Tibial artery (tissue), 4 donors: ENCODE results near the gene ADRA2A.

Experiments
- DNase-seq, 2 donors: peaks; one replicate each; pipeline ENCODE4 v3.0.0-alpha.2; 2019
- H3K27ac ChIP-seq, 2 donors: fragments of 200-600 bp; sonication (generic) in 1 of 2; 1 replicate in 1 of 2; 2 replicates in 1 of 2; pipeline ENCODE4 v1.5.1; 2018 to 2019; ENCODE audit warnings: mild to moderate bottlenecking in 1 of 2
- H3K27me3 ChIP-seq, 2 donors: fragments of 200-600 bp; sonication (generic) in 1 of 2; one replicate each; pipeline versions ENCODE4 v1.5.1 to v1.6.0; 2016 to 2019
- H3K36me3 ChIP-seq, 3 donors: fragments of 200-600 bp; sonication (generic) in 2 of 3; one replicate each; pipeline ENCODE4 v1.5.1; 2016 to 2019; ENCODE audit warnings: mild to moderate bottlenecking in 2 of 3
- H3K4me1 ChIP-seq, 4 donors: fragments of 200-600 bp; sonication (generic) in 2 of 4; 1 replicate in 3 of 4; 2 replicates in 1 of 4; pipeline ENCODE4 v1.5.1; 2016 to 2019
- H3K4me3 ChIP-seq, 2 donors: fragments of 200-600 bp; sonication (generic) in 1 of 2; 1 replicate in 1 of 2; 2 replicates in 1 of 2; pipeline ENCODE4 v1.5.1; 2018 to 2019; ENCODE audit warnings: mild to moderate bottlenecking in 2 of 2
- H3K9me3 ChIP-seq, 3 donors: fragments of 200-600 bp; sonication (generic) in 1 of 3; one replicate each; pipeline ENCODE4 v1.5.1; 2016 to 2019
- CTCF ChIP-seq, 2 experiments: fragments of 200-600 bp in 1 of 2; fragments of 450-650 bp in 1 of 2; IDR thresholded peaks; one replicate each; pipeline ENCODE4 v1.5.1; 2017 to 2019; ENCODE audit warnings: antibody characterized with exemption in 2 of 2, mild to moderate bottlenecking in 1 of 2, moderate library complexity in 1 of 2
- intact Hi-C: fragments of 100-400 bp; cut with DNase I; formaldehyde crosslinking; loops from one replicate; pipeline ENCODE4 v1.15.0; 2023; ENCODE audit warnings: low total_unique reads

Gene ADRA2A

DNA sequence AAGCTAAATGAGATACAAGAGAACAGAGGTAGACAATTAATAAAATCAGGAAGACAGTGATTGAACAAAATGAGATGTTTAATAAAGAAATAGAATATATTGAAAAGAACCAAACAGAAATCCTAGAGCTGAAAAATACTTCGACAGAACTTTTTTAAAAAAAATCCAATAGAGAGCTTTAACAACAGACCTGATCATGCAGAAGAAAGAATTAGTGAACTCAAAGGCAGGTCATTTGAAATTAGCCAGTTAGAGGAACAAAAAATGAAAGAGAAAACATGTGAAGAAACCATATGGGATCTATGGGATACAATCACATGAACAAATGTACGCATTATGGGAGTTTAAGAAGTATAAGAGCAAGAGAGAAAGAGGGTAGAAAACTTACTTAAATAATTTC lies 37.3 kb upstream of the ADRA2A start:
- DNase-seq: no peak
- H3K4me1 ChIP-seq: peaks cover 0 to 2% (median 0%) of the 10 kb centered on the region in 4 donors
- no peaks in the 10 kb centered on the region for H3K36me3 ChIP-seq
- H3K27ac ChIP-seq: no peak overlapping the region
- H3K9me3 ChIP-seq: peaks cover 9 to 34% (median 25%) of the 10 kb centered on the region in 3 donors
- intact Hi-C loops: no loop called here
- no peak overlapping the region for H3K4me3 ChIP-seq
- no peaks in the 10 kb centered on the region for H3K27me3 ChIP-seq
- no peak for TF ChIP-seq CTCF (IDR thresholded peaks at IDR 0.05)

DNA sequence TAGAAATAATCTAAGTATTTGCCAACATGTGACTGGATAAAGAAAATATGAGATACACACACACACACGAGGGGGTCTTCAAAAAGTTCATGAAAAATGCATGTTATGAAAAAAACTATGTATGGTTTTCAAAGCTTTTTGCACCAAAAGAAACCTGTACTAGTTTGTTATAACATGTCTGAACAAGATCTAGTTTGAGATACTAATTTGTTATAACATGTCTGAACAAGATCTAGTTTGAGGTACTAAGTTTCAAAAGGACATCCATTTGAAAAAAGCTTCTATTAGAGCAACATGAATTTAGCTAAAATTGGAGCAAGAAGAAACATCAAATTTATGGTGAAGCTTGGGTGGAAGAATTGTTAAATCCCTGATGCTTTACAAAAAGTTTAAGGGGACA lies 19.8 kb upstream of the ADRA2A start:
- Histone ChIP-seq H3K4me3 (no peak overlapping the region), H3K9me3 (peaks cover 0 to 16% (median 11%) of the 10 kb centered on the region in 3 donors)
- intact Hi-C loops: no loop called here

GRCh38 chr10:111063471-111063870 lies 13.4 kb upstream of the ADRA2A start:
- DNase-seq: no peak
- TF ChIP-seq CTCF (IDR thresholded peaks at IDR 0.05): no peak
- intact Hi-C loops: no loop called here
- Histone ChIP-seq H3K4me3 (no peak overlapping the region), H3K27ac (no peak overlapping the region), H3K36me3 (no peaks in the 10 kb centered on the region), H3K4me1 (no peaks in the 10 kb centered on the region), H3K9me3 (peaks cover 0 to 17% (median 7%) of the 10 kb centered on the region in 3 donors), H3K27me3 (peaks cover 0 to 13% of the 10 kb centered on the region in 2 donors)

More for the DNA sequence above, 19.8 kb upstream of the ADRA2A start:
- DNase-seq: no peak
- TF ChIP-seq CTCF (IDR thresholded peaks at IDR 0.05): no peak
- H3K27me3 ChIP-seq: peaks cover 0 to 13% of the 10 kb centered on the region in 2 donors
- H3K27ac ChIP-seq: no peak overlapping the region
- H3K36me3 ChIP-seq: no peaks in the 10 kb centered on the region
- H3K4me1 ChIP-seq: no peaks in the 10 kb centered on the region

DNA sequence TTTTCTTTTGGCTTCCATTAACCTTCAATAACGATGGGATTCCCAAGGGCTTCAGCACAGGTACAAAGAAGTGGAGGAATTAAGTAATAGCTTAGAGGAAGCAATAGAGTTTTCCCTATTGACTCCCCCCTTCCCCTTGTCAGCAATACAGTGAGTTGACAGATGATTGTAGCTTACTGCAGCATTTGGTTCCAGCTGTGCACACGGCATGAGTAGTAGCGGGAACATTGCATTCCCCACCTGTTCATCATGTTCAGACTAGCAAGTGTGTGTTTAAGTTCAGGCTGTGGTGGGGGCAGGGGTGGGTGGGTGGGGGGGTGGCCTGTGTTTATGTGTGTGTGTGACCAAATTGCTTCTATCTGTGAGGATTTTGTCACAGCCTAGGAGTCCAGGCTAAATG lies 4.6 kb upstream of the ADRA2A start:
- H3K4me1 ChIP-seq: peaks cover 0 to 18% (median 15%) of the 10 kb centered on the region in 4 donors
- intact Hi-C loops: no loop called here
- TF ChIP-seq CTCF (IDR thresholded peaks at IDR 0.05): no peak
- H3K4me3 ChIP-seq: no peak overlapping the region
- DNase-seq: no peak
- H3K9me3 ChIP-seq: peaks cover 0 to 12% (median 0%) of the 10 kb centered on the region in 3 donors
- no peaks in the 10 kb centered on the region for H3K36me3 ChIP-seq
- peaks cover 0 to 59% of the 10 kb centered on the region in 2 donors for H3K27me3 ChIP-seq
- no peak overlapping the region for H3K27ac ChIP-seq

GRCh38 chr10:111075577-111076185 lies 1.1 kb upstream of the ADRA2A start:
- Histone ChIP-seq H3K4me1 (peaks cover 0 to 36% (median 29%) of the 10 kb centered on the region in 4 donors), H3K9me3 (no peaks in the 10 kb centered on the region), H3K36me3 (no peaks in the 10 kb centered on the region), H3K27ac (no peak overlapping the region), H3K27me3 (peaks cover 0 to 91% of the 10 kb centered on the region in 2 donors), H3K4me3 (peak overlapping the region; percentile 45 to 46)
- intact Hi-C loops: no loop called here
- no peak for DNase-seq
- TF ChIP-seq CTCF (IDR thresholded peaks at IDR 0.05): no peak
